HG02623 (cell line): Measurements from ENCODE around the gene CXXC5.

ENCODE experiments used
- ATAC-seq: cut with Tn5 transposase; IDR thresholded peaks from one replicate; pipeline ENCODE4 v1.9.1; 2021; ENCODE audit warnings: moderate library complexity; ENCODE audit not compliant: unreplicated experiment

Gene CXXC5

GRCh38 chr5:139638090-139638735 is 9.9 kb upstream of the CXXC5 start:
- no peak for ATAC-seq

DNA sequence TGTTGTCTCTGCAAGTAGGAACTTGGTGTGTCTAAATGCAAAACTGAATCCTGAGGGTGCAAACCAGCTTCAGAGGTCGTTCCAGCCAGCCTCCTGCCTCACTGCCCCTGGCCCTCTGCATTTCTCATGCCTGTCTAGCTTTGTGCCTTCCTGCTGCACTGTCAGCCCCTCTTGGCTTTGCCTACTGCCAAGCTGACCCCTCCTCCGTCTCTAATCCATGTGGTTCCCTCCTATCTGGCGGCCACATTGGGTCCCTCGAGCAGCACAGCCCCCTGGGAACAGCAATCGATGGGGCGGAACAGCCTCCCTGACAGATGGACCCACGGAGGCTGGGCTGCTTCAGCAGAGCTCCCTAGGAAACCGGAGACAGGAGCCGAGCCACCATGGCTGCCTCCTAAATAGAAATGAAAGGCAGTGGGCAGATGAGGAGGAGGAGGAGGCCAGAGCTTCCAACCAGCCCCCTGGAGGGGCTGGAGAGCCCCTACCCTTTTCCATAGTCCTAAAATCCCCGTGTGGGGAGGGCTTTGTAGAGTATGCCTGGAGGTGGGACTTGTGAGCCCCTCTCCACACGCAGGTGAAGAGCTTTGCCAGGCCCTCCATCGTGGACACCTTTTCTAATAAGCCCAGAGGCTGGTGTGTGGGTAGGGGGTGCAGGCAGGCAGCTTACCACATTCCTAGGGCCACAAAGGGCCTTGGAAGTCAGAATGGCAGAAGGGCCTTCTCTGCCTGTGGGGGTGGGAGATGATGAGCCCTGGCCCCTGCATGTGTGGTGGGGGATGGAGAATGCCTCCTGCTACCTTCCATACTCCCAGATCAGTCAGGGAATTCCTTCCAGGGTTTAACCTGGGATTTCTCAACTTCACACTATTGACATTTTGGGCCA is 9.2 kb upstream of the CXXC5 start:
- ATAC-seq = no peak

GRCh38 chr5:139639619-139640380 is 8.3 kb upstream of the CXXC5 start:
- ATAC-seq = no peak

DNA sequence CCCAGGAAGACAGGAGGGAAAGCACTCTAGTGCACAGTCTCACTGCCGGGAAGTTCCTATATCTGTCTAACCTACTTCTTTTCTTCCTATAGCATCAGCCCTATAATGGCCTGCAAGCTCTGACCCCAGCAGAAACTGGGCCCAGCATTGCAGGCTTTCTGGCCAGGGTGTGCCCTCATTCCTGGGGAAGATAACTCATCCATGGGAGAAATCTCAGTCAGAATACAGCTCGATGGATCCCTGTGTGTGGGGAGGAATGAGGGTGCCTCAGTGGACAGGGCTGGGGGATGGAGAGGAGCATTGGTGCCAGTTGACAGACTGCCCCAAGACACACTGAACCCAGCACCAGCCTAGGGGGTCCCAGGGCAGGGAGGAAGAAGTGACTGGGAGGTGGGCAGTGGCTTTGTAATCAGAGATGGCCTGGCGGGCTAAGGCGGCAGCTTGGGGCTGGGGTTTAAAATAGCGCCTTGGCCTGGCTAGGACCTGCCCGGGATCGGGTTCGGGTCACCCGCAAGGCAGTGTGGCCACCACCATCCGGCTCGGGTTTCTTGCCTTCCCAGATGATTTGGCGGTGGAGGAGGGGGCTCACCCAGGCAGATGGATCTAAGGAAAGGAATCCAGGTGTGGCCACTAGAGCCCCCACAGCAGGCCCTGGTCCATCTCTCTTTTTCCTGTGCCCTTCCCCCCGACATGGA is 7.6 kb upstream of the CXXC5 start:
- ATAC-seq = no peak

DNA sequence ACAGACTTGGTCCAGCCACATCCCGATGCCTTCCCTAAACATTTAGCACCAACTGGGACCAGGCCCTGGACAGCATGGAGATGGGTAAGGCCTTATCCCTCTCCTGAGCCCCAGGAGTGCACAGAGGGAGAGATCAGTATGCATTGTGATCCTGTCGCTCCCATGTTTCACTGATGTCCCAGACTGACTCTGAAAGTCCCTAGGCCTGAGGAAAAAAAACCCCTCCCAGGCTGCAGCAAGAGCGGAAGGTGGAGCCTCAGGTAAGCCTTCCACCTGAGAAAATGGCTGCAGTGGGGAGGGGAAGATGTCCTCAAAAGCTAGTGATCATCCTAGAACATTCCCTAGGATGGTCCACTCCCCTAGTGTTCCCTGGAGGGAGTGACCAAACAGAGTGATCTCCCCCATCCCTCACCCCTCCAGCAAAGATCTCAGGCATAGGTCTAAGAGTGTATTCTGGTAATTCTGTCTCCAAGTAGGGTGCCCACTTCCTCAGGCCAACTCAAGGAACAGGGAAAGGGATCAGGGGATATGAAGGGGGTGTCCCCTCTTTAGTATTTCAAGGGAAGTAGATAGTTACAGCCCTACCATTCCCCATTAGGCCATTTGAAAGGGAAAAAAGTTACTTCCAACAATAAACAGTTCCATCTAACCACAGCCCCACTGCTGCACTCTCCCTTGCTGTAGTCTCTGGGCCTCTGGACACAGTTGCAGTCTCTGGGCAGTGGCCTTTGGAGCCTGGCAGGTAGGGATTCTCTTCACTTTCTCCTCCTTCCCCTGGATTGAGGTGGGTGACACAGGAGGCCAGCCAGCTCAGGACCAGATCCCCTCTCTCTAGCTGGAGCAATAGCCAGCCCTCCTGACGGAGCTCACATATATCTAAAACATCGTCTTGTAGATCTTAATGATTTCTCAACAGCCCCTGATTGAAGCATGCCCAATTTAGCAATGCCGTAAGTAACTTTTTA is 6.8 kb upstream of the CXXC5 start:
- no peak for ATAC-seq

GRCh38 chr5:139642213-139642612 is 5.9 kb upstream of the CXXC5 start:
- no peak for ATAC-seq

DNA sequence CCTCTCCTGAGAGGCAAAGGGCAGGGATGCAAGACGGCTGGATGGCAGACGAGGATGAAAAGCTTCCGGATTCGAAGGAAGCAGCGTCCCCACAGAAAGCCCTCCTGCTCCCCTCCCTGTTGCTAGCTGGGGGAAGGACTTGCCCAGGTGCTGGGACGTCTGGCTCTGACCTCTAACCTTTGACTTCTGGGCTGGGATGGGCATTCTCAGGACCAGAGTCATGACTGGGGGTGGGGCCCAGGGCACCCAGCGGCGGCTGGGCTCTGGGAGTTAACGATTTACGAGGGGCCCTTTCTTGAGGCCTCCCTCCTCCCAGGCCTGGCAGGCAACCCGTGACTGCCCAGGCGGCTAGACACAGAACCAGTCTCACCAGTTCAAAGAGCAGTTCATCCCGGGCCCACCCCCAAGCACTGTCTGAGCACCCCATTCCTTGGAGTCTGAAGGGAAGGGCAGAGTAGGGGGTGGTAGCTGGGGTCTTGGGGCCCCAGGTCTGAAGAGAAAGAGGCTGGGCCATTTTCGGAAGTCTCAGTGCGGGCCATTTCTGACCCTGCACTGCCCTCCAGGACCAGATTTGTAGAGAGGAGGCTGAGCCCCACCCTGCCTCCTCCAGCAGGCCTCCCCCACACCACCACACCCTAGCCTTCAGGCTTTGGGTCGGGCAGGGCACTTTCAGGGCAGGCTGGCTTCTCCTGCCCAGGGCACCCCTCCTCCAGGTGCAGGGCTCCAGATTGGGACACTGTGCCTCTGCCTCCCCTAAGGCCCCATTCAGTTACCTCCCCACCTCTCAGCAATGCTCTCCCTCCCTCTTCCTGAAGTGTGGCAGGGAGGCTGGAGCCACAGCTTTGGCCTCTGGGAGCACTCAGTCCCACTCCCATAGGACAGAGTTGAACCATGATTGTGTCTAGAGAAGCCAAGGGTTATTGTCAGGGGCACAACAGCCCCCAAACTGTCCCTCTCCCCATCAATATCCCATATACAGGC is 5.0 kb upstream of the CXXC5 start:
- no peak for ATAC-seq

GRCh38 chr5:139644001-139644456 is 4.1 kb upstream of the CXXC5 start:
- no peak for ATAC-seq

DNA sequence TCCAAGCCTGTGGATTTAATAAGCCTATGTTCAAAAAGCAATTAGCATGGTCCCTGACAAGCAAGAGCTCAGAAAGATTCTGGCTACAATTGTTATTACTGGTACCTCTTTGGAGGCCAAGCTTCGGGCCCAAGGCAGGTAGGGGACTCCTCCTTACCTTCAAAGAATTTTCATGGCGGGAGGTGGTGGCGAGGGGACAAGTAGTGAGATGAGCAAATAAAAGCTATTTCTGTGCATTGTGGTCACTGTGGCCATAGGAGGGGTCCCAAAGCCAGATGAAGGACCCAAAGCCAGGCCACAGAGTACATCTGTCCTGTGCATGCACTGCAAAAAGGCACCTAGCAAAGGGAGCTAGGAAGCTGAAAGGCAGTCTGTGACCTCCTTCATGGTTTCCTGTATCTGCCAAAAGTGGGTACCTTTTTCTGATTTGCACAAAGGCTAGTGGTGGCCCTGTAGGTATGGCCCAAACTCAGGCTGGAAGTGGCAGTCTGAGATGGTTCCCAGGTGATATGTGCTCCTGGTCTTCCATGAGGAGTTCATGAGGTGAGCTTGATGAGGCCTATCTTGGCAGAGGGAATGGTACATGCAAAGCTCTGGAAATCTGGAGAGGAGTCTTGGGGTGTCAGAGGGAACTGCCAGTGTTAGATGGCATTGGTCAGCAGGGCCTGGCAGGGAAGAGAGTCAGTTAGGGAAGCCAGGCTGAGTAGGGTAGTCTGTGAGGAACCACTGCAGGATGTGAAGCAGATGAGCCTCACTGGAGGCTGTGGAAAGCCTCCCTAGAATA is 3.3 kb upstream of the CXXC5 start:
- no peak for ATAC-seq

GRCh38 chr5:139645430-139645871 is 2.7 kb upstream of the CXXC5 start:
- ATAC-seq = no peak

- no peak for ATAC-seq
Measured at GRCh38 chr5:139646111-139646510, 2.0 kb upstream of the CXXC5 start.

GRCh38 chr5:139646912-139647505 is 1.1 kb upstream of the CXXC5 start:
- ATAC-seq = no peak

GRCh38 chr5:139647506-139648204 is 494 bp upstream of the CXXC5 start:
- ATAC-seq = no peak

GRCh38 chr5:139649082-139649991 is 1.2 kb downstream of the CXXC5 start:
- no peak for ATAC-seq

DNA sequence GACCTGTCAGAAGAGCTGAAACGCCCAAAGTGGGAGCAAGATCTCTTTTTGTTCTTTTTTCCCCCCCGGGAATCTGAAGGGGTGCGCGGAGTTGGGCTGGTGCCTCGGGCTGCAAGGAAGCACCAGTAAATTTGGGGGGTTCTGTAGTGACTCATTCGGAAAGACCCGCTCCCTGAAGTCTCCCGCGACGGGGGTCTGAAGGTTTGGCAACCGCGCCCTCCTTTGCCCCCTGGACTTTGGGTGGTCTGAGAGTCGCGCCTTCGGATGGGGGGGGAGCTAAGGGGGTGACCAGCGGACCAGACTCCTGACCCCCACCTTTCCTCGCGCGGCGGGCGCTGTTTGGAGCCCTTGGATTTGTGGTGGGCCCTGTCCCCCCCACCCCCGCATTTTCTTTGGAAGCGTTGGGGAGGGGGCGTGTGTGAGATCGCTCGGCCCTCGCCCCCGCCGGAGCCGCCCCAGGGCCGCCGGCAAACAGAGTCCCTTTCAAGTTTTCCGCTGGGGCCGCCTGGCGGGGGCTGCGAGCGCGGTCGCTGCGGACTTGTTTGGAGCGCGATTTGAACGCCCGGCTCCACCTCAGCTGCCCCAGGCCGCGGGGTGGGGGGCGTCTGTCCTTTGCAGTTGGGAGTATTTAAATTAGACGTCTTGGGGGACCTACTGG is 2.0 kb downstream of the CXXC5 start:
- ATAC-seq = no peak
